Stomach (tissue), 4 donors: Measurements from ENCODE around the gene RHOH.

Source experiments
- EP300 ChIP-seq: sonication (generic); formaldehyde crosslinking; IDR thresholded peaks from one replicate; pipeline ENCODE4 v1.6.1; 2017; ENCODE audit warnings: antibody characterized with exemption
- POLR2A ChIP-seq, 4 donors: fragments of 450-650 bp; IDR thresholded peaks; one replicate each; pipeline ENCODE4 v1.6.1; 2016; ENCODE audit warnings: antibody characterized with exemption in 4 of 4, control low read depth in 2 of 4, mild to moderate bottlenecking in 1 of 4, moderate library complexity in 1 of 4
- POLR2AphosphoS5 ChIP-seq, 3 donors: sonication (generic); formaldehyde crosslinking; IDR thresholded peaks; one replicate each; pipeline ENCODE4 v1.6.1; 2016; ENCODE audit warnings: antibody characterized with exemption in 3 of 3
- TF ChIP-seq, protein P1 (sequence below), 7 experiments: fragments of 450-650 bp in 4 of 7; fragments of 200-600 bp in 3 of 7; sonication (generic) in 3 of 7; IDR thresholded peaks; one replicate each; pipeline ENCODE4 v1.5.1; 2016 to 2019; ENCODE audit warnings: antibody characterized with exemption in 7 of 7, control low read depth in 2 of 7, mild to moderate bottlenecking in 1 of 7

DNA sequence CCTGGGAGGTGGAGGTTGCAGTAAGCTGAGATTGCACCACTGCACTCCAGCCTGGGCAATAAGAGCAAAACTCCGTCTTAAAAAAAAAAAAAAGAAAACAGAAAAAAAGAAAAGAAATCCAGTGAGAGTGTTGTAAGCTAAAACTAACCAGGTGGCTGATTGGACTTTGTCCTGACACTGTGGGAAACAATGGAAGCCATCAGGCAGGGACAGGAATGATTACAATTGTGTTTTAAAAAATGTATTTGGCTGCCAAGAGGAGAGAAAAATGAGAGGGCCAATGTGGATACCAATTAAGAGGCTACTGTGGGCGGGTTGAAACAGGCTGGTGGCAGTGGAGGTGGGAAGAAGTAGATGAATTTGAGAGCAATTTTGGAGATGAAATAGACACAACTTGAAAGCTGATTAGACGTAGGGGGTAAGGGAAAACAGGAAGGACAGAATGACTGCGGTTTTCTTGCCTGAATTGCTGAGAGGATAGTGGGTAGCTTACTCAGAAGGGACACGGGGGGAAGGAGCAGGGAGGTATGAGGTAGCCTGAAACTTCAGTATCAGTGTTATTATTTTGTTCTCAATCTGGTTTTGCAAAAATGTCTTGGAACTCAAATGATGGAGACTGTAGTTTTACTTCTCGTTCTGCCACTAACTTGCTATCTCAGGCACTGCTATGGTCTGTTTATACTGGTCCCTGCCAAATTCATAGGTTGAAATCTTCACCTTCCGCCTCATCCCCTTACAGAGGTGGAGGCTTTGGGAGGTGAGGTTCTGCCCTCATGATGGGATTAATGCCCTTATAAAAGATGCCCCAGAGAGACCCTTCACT, 92.7 kb downstream of the RHOH start:
- TF ChIP-seq, protein P1, sequence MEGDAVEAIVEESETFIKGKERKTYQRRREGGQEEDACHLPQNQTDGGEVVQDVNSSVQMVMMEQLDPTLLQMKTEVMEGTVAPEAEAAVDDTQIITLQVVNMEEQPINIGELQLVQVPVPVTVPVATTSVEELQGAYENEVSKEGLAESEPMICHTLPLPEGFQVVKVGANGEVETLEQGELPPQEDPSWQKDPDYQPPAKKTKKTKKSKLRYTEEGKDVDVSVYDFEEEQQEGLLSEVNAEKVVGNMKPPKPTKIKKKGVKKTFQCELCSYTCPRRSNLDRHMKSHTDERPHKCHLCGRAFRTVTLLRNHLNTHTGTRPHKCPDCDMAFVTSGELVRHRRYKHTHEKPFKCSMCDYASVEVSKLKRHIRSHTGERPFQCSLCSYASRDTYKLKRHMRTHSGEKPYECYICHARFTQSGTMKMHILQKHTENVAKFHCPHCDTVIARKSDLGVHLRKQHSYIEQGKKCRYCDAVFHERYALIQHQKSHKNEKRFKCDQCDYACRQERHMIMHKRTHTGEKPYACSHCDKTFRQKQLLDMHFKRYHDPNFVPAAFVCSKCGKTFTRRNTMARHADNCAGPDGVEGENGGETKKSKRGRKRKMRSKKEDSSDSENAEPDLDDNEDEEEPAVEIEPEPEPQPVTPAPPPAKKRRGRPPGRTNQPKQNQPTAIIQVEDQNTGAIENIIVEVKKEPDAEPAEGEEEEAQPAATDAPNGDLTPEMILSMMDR (IDR thresholded peaks at IDR 0.05): no peak
- no peak for TF ChIP-seq POLR2AphosphoS5 (IDR thresholded peaks at IDR 0.05)
- no peak for TF ChIP-seq EP300
- no peak for TF ChIP-seq POLR2A (IDR thresholded peaks at IDR 0.05)
